Hippocampal formation (tissue), 2 donors: Measurements from ENCODE around the gene TMEM179B.

Experiments
- DNase-seq, 2 donors: peaks; one replicate each; lab custom pipeline; 2025; lab: John Stamatoyannopoulos, UW

The TMEM179B gene

GRCh38 chr11:62832336-62833234, 45.4 kb downstream of the TMEM179B start, which contains the start of gene TEX54:
Gene TEX54 (minus strand): TSS chr11:62832841.
- DNase-seq, result no peak

DNA sequence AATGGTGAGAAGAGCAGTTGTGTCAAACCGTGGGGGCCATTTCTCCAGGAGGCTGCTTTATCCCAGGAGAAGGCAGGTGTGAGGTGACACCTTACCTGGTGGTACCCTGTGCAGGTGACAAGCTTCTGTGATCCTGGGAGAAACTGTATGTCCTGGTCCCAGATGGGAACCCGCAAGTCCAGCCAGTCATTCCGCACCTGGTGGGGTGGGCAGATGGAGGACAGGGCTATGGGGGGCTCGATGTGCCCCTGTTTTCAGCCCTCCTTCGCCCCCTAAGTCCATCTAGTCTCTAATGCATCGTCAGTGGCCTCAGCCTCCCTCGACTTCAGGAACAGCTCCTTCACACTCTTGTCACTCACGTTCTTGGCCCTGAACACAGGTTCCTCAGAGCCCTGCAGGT, 48.1 kb downstream of the TMEM179B start:
- DNase-seq, result no peak

DNA sequence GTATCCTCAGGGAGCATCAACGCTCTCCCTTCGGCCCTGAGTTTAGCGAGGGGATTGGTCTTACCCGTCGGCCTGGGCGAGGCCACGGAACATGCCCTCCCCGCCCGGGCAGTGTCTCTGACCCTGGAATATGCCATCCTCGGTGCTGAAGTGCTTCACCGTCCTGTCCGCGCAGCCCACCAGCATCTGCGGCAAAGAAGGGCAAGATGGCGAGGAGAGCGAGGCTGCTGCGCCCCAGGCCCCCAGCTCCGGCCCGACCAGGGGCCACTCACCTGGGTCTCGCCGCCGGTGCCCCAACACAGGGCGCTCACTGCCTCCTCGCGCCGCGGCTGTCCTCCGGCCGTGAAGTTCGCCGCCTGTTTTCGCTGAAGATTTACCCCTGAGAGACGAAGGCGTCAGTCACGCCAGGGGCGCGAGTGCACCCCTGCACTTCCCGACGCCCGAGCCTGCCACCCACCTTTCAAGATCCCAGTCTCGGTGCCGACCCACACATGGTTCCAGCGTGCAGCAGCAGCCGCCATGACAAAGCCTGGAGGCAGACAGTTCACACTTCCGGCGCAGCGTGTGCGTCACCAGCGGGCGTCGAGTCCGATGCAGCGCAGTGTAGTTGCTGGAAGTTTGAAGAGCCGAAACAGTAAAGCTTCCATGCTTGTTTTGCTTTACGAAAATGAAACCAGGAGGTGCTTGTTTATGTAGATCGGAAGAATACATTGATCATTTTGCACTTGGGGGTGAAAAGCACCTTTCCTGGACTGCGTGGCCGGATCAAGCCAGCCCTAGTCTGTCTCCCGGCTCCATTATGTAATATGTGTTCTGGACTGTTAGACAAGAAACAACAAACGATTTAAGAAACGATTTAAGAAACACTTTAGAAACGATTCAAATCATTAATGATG, 52.1 kb downstream of the TMEM179B start, which contains the start of gene WDR74:
TSS of gene WDR74 (minus strand) at position 541 of the 896 bp plus-strand sequence. CDS start at position 521, 20 bp downstream.
- peak; percentile 90 for DNase-seq
